ENCODE measurements around the gene HGF. TPM values are rescaled to one million over a fixed set of nuclear protein-coding genes. Genes with fewer than 3 reads are reported as not detected.

HGF gene
- total RNA-seq, 4 donors from 2014 or later: 2.6 to 29.4 (median 10.1) TPM

GRCh38 chr7:81790120-81790500, 20.3 kb upstream of the HGF start:
- no peak overlapping the region for H3K4me3 ChIP-seq
- no peaks in the 10 kb centered on the region for H3K36me3 ChIP-seq
- no peak for DNase-seq
- TF ChIP-seq POLR2A (IDR thresholded peaks at IDR 0.05): no peak
- no peak for TF ChIP-seq CTCF (IDR thresholded peaks at IDR 0.05)
- no peaks in the 10 kb centered on the region for H3K4me1 ChIP-seq
- H3K27ac ChIP-seq: no peak overlapping the region
- H3K27me3 ChIP-seq: no peaks in the 10 kb centered on the region
- no peaks in the 10 kb centered on the region for H3K9me3 ChIP-seq
- intact Hi-C loops (cut with DNase I; ENCODE audit: low total_unique reads): no loop called here

GRCh38 chr7:81789406-81790119, 19.7 kb upstream of the HGF start:
- H3K27ac ChIP-seq: no peak overlapping the region
- no peak overlapping the region for H3K4me3 ChIP-seq
- H3K4me1 ChIP-seq: no peaks in the 10 kb centered on the region
- no peak for DNase-seq
- TF ChIP-seq POLR2A (IDR thresholded peaks at IDR 0.05) (no peak), CTCF (IDR thresholded peaks at IDR 0.05) (no peak)
- no peaks in the 10 kb centered on the region for H3K36me3 ChIP-seq
- no peaks in the 10 kb centered on the region for H3K9me3 ChIP-seq
- no peaks in the 10 kb centered on the region for H3K27me3 ChIP-seq
- intact Hi-C loops (cut with DNase I; ENCODE audit: low total_unique reads): no loop called here

- Histone ChIP-seq H3K4me3 (no peak overlapping the region), H3K27ac (no peak overlapping the region), H3K9me3 (no peaks in the 10 kb centered on the region), H3K36me3 (no peaks in the 10 kb centered on the region), H3K27me3 (no peaks in the 10 kb centered on the region), H3K4me1 (no peaks in the 10 kb centered on the region)
- no peak for DNase-seq
- TF ChIP-seq CTCF (IDR thresholded peaks at IDR 0.05): no peak
- no peak for TF ChIP-seq POLR2A (IDR thresholded peaks at IDR 0.05)
- intact Hi-C loops (cut with DNase I; ENCODE audit: low total_unique reads): no loop called here
These were observed 18.4 kb upstream of the HGF start for GRCh38 chr7:81788246-81788645.

- no peaks in the 10 kb centered on the region for H3K36me3 ChIP-seq
- no peak overlapping the region for H3K4me3 ChIP-seq
- no peak overlapping the region for H3K27ac ChIP-seq
- intact Hi-C loops (cut with DNase I; ENCODE audit: low total_unique reads): no loop called here
- H3K4me1 ChIP-seq: no peaks in the 10 kb centered on the region
- no peak for DNase-seq
- H3K9me3 ChIP-seq: no peaks in the 10 kb centered on the region
- TF ChIP-seq POLR2A (IDR thresholded peaks at IDR 0.05): no peak
- TF ChIP-seq CTCF (IDR thresholded peaks at IDR 0.05): no peak
- H3K27me3 ChIP-seq: no peaks in the 10 kb centered on the region
These were observed 14.0 kb upstream of the HGF start for GRCh38 chr7:81783818-81784217.

GRCh38 chr7:81780914-81781693, 11.3 kb upstream of the HGF start:
- H3K4me1 ChIP-seq: no peaks in the 10 kb centered on the region
- no peaks in the 10 kb centered on the region for H3K36me3 ChIP-seq
- intact Hi-C loops (cut with DNase I; ENCODE audit: low total_unique reads): no loop called here
- no peak overlapping the region for H3K4me3 ChIP-seq
- H3K9me3 ChIP-seq: no peaks in the 10 kb centered on the region
- H3K27ac ChIP-seq: no peak overlapping the region
- H3K27me3 ChIP-seq: no peaks in the 10 kb centered on the region
- no peak for TF ChIP-seq POLR2A (IDR thresholded peaks at IDR 0.05)
- TF ChIP-seq CTCF (IDR thresholded peaks at IDR 0.05): no peak
- no peak for DNase-seq

All from uterus (tissue), 4 donors.